Right lung (tissue), 5 donors: ENCODE data around the gene RHBDD3. TPM values are rescaled to one million over a fixed set of nuclear protein-coding genes. Genes with fewer than 3 reads are reported as not detected.
"Not testable (repeated sequence)": the region's sequence is repeated elsewhere in the genome, so short reads cannot be mapped to it uniquely, and the experiment has no call there.

ENCODE experiments used
- DNase-seq, 2 donors: peaks; one replicate each; pipeline ENCODE4 v3.0.0-alpha.2; 2013
- polyA plus RNA-seq, 5 donors: library from polyadenylated mRNA; unstranded; fragments of 120-200 nt; gene quantifications; one replicate each; pipeline versions ENCODE4 v1.2.1 to v1.2.3, GENCODE V29; 2013; ENCODE audit warnings: inconsistent platforms in 1 of 5, low replicate concordance in 1 of 5; ENCODE audit not compliant: insufficient read length in 5 of 5, insufficient read depth in 1 of 5

The RHBDD3 gene
- polyA plus RNA-seq, 5 donors = 23.2 to 48.0 (median 33.5) TPM

DNA sequence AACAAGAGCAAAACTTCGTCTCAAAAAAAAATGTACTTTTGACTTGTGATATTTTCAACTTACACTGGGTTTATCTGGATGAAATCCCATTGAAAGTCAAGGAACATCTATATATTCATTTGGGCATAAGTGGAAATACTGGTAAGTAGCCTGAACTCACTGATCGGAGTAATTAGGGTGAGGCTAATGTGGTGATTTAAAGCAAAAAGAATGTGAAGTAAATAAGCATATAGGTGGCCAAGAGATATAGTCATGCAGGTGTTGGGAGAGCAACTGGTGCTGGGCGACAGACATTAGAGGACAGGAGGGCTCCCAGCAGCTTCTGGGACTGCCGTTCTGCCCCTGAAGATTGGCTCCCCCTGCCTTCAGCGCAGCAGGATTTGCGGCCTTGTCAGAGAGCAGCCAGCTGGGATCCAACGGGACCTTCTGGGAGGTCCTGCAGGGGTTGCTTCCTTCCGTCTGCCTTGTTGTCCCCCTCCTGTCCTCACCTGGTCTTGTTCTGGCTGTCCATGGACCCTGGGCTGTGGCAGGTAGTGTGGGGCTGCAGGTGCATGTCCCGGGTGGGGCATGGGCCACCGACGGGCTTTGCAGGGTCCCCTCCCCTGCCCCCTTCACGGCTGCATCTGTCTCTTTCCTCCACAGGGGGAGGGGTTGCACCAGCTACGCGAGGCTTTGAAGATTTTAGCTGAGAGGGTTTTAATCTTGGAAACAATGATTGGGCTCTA lies 14.1 kb downstream of the RHBDD3 start:
- DNase-seq = no peak

DNA sequence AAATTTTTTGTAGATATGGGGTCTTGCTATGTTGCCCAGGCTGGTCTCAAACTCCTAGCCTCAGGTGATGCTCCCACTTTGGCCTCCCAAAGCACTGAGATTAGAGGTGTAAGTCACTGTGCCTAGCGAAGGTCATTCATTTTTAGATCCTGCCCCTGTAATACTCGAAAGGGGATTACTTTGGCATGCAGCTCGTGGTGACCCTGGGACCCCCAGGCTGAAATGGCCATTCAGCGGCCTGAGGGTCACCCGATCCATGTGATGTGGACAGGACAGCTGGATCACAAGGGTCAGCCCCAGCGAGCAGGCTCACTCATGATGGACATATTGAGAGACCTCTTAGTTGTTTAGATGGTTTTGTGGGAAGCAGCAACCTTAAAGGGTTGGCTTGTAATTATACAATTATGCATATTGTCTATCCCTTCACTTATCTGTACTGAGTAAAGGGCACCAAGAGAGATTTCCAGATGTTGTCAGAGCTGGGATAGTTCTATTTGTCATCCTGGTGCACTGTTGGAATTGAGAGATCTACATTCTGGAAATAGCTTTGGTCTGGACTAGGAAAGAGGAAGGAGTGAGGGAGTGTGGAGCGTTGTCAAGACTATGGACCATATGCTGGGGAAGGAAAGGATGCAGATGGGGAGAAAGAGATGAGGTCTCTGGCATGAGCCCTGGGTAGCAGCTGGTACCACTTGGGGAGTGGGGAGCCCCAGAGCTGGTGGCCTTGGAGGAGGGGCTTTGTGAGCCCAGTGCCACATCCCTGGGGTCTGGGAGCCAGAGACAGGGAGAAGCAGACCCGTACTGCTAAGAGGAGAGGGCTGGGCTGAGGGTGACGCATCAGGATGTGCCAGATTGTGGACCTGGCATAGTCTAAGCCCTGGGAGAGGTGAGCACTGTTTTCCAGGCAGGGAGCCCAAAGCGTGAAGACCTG lies 15.5 kb downstream of the RHBDD3 start:
- no peak for DNase-seq

DNA sequence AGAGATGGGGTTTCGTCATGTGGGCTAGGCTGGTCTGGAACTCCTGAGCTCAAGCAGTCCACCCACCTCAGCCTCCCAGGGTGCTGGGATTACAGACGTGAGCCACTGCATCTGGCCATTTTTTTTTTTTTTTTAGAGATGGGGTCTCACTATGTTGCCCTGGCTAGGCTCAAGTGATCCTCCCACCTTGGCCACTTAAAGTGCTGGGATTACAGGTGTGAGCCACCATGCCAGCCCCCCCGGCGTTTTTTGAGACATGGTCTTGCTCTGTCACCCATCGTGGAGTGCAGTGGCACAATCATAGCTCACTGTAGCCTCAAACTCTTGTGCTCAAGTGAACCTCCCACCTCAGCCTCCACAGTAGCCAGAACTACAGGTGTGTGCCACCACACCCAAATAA lies 16.5 kb downstream of the RHBDD3 start:
- DNase-seq = no peak

DNA sequence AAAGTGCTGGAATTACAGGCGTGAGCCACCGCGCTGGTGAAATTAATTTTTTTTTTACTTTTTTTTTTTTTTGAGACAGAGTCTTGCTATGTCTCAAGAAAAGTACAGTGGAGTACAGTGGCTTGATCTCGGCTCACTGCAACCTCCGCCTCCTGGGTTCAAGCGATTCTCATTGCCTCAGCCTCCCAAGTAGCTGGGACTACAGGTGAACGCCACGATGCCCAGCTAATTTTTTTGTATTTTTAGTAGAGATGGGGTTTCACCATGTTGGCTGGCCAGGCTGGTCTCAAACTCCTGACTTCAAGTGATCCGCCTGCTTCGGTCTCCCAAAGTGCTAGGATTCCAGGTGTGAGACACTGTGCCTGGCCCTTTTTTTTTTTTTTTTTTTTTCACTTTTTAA lies 19.9 kb downstream of the RHBDD3 start:
- DNase-seq = not testable (repeated sequence)

DNA sequence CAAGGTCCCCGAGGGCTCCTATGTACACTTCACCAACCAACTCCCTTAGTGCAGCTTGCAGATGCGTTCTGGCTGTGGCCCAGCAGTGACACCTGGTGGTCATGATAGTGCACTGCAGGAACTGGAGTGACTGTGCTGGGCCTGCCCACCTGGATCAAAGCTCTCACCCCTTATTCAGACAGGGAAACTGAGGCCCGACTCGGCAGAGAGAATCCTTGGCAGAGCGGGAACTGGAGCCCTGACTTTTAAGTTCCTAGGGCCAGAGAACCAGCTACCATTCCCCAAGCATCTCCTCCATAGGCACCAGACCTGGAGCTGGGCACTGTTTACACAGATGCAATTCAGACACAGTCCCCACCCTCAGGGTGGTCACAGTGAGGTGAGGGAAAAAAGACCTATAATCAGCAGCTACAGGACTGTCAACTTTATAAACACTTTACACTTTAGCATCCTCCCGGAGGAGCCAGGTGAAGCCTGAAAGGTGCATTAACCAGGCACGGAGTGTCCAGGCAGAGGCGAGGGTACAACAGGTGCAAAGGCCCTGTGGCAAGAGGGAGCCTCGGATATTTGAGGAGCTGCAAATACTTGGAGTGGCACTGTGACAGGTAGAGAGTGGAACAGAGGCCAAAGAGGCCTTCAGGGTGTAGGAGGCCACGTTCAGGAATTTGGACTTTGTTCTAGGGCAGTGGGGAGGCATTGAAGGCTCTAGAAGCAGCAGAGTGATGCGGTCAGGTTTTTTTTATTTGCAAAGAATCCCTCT lies 22.0 kb downstream of the RHBDD3 start:
- DNase-seq = peak; percentile 53 to 60

DNA sequence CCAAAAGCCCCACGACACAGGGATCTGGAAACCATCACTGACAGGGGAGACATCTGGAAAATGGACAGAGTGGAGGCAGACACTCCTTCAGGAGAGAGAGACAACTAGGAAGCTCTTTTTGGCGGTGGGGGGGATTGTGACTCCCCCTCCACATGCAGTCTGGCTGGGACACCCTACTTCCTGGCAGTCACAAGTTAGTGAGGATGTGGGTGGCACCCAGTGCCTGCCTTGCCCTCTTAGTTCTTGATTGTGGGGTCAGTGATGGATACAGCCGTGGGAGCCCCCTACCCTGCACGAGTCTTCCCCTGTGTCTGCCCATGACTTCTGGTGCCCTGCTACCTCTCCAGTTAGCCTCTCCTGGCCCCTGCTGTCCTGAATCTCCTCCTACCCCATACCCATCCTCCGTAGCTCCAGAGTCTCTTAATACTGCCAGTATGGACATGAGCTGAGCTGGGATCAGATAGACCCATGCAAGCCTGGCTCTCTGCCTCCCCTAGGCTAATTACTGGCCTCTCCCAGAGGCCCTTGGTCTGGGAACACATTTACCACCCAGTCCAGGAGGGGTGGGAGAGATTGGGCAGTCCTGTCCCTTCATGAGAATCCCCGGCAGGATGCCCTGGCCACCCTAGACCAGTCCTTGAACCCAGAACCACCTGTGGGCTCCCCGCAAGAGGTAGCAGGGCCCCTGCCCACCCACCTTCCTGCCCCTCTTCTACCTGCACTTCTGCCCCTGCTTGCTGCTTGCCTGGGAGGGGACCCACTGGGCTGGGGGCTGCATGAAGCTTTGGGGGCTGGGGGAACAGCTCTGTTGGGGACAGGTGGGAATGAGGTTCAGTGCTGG lies 22.8 kb downstream of the RHBDD3 start:
- DNase-seq = no peak

DNA sequence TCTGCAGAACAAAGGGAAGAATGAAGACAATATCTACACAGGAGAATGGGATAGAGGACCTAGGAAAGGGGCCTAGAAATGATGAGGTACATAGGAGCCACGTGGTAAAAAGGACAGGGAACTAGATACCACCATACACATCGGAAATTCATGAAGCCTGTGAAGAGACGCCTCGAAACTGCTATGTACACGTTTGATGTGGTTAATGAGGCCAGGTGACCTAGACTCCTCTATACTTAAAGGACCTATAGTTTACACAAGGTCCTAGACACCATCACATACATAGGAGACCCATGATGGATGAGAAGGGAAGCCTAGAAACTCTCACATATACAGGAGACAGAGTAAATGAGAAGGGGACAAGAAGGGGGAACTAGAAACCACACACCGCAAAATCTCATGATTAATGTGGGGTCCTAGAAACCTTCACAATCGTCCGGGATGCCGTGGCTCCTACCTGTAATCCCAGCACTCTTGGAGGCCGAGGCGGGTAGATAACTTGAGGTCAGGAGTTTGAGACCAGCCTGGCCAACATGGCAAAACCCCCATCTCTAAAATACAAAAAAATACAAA lies 23.8 kb downstream of the RHBDD3 start:
- DNase-seq = no peak

DNA sequence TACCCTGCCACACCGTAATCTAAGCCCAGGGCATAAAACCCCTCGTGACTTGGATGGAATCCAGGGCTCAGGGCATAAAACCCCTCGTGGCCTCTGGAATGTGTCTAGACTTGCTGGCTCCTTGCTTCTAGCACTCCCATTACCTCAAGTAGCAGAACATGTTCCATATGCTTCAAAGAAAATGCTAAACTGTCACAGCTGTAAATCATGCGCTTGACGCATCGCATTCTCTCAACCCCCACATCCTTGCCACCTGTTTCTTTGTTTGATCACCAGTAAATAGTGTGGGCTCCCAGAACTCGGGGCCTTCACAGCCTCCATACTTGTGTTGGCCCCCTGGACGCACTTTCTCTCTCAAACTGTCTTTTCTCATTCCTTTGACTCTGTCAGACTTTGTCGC lies 27.3 kb downstream of the RHBDD3 start:
- DNase-seq = not testable (repeated sequence)

DNA sequence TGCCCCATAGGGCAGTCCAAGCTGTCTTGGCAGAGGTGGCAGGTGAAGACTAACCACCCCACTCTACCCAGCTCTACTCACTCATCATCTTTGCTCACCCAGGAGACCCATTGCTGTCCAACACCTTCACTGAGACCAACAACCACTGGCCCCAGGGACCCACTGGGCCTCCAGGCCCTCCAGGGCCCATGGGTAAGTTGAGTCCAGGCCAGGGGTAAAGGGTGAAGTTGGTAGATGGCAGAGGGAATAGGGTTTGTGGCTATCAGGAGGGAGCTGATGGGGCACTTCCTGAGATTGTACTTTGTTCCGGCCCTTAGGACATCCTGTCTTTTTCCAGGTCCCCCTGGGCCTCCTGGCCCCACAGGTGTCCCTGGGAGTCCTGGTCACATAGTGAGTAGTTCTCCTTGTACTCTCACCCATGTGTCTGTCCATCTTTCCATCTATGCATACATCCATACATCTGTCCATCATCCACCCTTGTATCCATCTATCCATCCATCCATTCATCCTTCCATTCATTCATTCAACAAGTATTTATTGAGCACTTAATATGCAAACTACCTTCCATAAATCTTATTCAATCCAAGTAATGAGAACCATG lies 34.4 kb downstream of the RHBDD3 start:
- DNase-seq = no peak

DNA sequence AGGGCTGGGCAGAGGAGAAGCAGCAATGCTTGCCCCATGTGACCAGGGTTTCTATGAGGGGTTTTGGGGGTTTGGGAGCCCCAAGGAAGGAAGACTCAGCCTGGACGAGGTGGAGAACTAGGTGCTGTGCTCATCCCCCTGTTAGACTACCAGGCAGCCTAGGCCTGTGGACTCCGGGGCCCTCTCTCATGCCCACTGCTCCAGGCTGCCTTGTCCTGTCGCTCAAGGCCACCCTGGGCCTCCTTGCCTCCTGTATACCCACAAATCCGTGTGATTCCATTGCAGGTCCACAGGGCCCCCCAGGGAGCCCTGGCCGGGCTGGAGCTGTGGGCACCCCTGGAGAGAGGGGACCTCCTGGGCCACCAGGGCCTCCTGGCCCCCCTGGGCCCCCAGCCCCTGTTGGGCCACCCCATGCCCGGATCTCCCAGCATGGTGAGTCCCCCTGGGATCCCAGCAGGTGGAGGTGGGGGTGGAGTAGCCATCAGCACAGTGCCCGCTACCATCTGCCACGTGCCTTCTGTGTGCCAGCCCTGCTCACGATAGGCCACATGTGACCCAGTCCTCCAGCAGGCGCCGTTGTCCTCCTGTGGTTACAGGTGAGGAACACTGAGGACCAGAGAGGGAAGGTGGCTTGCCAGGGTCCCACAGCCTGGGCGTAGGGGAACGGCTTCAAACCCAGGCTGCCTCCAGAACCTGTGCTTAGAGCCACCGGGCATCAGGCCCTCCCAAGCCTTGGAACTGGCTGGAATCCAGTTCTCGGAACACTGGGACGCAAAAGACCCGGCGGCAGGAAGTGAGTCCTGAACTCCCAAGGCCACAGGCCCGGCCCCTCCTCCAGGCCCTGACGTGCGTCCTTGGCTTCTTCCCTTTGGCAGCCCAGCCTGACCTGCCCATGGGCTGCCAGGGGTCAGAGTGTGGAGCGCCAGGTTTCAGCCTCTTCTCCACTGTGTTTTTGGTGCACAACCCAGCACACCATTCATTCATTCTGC lies 35.5 kb downstream of the RHBDD3 start:
- DNase-seq = peak in 1 of 2 donors; percentile 36

DNA sequence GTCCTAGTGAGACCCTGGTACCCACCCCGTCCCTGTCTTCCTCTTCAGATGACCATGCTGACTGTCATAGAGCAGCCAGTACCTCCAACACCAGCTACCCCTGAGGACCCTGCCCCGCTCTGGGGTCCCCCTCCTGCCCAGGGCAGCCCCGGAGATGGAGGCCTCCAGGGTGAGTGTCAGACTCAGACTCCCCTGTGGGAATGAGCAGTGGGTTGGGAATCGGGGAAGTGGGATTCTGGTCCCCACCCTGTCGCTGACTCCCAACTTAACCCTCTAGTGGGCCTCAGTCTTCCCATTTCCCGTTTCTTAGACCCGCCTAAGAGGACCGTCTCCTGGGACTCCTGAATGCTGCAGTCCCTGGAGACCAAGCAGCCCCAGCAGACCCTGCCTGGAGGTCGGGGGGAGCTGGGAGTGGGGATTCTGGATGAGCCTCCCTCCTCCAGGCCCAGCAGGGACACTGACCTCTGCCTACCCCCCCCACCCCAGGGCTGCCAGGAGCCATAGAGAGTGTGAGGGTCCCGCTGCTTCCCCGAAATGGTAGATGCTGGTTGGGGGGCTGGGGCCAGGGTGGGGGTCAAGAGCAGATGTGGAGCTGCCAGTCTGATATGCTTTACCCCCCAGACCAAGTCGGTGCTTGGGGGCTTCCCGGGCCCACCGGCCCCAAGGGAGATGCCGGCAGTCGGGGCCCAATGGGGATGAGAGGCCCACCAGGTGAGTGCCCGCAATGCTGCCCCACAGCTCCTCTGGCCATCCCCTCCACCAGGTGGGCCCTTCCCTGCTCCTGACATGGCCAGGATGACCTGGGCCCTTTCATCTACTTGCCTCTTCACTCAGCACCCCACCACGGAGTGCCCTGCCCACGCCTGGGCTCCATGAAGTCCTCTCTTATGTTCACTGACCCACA lies 36.6 kb downstream of the RHBDD3 start:
- DNase-seq = no peak

DNA sequence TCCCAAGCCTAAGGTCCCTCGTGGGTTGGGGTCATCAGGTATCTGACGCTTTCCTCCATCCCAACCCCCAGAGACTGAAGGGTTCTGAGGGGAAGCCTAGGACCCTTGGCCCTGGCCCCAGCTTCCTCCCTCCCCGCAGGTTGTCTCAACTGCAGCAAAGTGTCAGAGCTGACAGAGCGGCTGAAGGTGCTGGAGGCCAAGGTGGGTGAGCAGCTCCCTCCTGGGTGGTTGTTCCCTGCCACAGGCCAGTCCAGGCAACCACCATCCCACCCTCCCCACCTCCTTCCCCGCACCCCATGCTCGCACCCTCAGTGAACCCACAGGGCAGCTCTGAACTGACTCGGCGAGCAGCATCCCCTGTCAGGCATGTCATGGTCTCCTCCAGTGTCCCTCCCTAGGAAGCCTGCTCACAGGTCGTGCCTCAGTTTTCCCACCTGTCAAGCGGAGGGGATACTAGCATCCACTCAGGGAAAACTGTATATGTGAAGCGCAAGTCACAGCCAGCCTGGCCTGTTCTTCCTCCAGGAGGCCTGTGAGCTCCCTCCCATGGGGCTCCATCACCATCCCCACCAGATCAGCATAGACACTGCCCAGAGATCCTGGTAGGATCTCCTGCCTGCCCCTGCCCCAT lies 41.3 kb downstream of the RHBDD3 start:
- no peak for DNase-seq

DNA sequence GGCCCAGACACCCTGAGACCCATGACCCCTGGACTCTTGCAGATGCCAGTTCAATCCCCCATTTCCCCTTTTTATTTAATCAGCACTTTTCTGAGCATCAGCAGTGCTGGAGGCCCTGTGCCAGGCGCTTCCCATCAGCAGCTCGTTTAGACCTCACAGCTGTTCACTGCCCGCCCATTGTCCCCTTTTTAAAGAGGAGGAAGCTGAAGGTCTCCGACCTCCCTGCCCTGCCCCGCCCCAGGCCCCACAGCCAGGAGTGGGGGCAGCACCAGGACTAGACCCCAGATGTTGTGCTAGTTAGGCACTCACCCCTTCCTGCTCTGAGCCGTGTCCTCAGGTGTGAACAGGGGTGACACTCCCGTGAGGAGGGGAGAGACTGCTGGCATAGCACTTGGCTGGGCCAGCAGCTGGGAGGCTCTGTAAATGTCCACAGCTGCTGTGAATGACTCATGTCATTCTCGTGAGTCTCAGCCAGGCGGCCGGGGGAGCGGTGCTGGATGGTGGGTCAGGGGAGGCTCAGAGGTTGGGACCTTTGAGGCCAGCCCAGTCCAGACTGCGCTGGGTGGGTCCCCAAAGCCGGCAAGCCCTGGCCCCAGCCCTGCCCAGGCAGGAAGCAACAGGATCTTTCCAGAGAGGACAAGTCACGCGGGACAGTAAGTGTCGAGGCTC lies 42.2 kb downstream of the RHBDD3 start:
- DNase-seq = peak; percentile 84

DNA sequence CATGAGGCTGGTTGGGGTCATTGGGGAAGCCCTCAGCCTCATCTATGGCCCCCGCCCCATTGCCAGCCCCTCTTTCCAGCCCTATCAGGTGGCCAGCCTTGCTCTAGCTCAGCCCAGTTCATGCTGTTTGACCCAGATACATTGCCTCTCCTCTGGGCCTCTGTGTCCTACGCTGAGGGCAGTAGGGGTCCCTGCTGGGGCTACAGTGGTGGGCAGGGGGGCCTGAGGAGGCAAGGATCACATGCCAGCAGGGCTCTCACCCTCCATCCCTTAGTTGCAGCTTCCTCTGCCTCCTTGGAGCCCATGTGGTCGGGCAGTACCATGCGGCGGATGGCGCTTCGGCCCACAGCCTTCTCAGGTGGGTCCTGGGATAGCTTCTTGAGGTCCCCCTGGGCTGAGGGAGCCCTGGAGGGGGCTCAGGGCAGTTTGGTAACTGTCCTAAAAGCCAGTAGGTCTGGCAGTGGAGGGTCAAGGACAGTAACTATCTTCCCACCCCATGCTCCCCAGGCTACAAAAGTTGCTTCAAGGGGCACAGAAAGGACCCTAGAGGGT lies 42.8 kb downstream of the RHBDD3 start:
- DNase-seq = no peak

DNA sequence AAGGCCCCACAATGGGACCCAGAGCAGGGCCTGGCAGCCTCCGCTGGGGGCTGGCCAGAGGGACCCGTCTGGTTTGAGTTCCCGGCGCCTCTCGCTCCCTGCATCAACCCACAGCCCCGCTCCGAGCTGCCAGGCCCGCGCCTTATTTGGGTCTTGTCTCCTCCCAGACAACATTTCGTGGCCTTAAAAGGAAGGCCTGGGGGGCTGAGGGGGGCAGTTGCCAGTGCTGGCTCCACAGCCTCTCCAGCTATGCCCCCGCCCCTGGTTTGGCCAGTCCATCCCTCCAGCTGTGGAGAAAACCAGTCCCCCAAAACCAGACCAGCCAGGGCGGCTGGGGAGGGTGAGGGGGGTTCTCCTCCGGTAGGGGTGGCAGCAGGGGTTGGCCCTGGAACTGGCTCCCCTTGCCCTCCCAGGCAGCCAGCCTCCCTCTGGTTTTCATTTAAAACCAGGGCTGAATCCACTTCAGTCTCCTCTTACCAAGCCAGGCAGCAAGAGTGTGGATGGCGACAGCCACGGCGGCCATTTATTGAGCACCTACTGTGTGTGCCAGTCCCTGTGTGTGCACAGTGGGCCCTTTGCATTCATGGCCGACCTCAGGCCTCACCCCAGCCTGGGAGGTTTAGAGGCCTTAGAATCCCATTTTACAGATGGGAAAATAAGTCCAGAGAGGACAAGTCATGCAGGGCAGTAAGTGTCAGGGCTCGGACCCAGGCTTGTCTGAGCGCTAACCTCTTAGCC lies 43.5 kb downstream of the RHBDD3 start:
- peak; percentile 78 to 80 for DNase-seq
